Measurements from ENCODE around the gene PSME3.
"Not testable (repeated sequence)": the region's sequence is repeated elsewhere in the genome, so short reads cannot be mapped to it uniquely, and the experiment has no call there.

PSME3 gene

DNA sequence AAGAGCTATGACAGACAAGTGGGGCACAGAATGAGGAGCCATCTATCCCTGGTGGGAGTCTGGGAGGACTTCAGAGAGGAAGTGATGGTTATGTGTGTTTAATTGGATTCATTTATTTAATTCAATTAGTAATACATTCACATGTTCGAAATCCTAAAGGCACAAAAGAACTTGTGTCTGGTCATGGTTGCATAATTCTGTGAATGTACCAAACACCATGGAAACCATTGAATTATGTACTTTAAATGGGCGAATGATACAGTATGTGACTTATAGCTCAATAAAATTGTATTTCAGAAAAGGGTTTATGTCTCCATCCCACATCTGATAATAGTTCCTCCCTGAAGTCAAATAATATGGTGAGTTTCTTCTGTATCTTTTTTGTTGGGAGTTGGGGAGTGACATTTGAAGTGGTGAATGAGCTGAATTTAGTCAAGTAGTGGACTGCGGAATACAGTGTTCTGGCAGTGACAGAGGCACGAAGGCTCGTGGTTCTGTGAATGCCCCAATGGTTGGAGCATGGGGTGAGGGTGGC, 47.6 kb downstream of the PSME3 start:
- TF ChIP-seq, protein P1, sequence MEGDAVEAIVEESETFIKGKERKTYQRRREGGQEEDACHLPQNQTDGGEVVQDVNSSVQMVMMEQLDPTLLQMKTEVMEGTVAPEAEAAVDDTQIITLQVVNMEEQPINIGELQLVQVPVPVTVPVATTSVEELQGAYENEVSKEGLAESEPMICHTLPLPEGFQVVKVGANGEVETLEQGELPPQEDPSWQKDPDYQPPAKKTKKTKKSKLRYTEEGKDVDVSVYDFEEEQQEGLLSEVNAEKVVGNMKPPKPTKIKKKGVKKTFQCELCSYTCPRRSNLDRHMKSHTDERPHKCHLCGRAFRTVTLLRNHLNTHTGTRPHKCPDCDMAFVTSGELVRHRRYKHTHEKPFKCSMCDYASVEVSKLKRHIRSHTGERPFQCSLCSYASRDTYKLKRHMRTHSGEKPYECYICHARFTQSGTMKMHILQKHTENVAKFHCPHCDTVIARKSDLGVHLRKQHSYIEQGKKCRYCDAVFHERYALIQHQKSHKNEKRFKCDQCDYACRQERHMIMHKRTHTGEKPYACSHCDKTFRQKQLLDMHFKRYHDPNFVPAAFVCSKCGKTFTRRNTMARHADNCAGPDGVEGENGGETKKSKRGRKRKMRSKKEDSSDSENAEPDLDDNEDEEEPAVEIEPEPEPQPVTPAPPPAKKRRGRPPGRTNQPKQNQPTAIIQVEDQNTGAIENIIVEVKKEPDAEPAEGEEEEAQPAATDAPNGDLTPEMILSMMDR (IDR thresholded peaks at IDR 0.05): no peak

DNA sequence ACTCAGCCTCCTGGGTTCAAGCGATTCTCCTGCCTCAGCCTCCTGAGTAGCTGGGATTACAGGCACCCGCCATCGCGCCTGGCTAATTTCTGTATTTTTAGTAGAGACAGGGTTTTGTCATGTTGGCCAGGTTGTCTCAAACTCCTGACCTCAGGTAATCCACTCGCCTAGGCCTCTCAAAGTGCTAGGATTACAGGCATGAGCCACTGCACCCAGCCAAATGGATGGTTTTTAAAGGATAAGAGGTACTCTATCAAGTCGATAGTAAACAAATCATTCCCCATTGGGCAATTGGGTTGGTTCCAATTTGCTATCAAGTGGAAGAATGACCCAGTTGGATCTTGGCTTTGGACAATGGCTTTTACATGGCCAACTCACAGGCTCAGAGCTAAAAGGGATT, 48.5 kb downstream of the PSME3 start:
- not testable (repeated sequence) for H3K4me3 ChIP-seq; H3K27ac ChIP-seq; DNase-seq (ENCODE audit: low spot score)

More for the DNA sequence above, 47.6 kb downstream of the PSME3 start:
- Histone ChIP-seq H3K27ac (no peak overlapping the region), H3K4me3 (no peak overlapping the region)
- DNase-seq (ENCODE audit: low spot score): no peak

DNA sequence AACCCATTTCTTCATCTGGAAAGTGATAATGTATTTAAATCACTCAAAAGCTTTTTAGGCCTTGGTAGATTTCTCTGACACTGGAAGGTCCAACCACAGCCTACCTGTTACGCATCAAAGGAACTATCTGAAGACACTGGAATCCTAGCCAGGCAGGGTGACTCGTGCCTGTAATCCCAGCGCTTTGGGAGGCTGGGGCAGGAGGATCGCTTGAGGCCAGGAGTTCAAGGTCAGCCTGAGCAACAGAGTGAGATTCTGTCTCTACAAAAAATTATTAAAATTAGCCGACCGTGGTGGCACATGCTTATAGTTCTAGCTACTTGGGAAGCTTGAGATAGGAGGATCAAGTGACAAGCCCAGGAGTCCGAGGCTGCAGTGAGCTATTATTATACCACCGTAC, 49.0 kb downstream of the PSME3 start:
- Histone ChIP-seq H3K4me3 (no peak overlapping the region), H3K27ac (no peak overlapping the region)
- TF ChIP-seq, protein P1 (IDR thresholded peaks at IDR 0.05): no peak
- no peak for DNase-seq (ENCODE audit: low spot score)

DNA sequence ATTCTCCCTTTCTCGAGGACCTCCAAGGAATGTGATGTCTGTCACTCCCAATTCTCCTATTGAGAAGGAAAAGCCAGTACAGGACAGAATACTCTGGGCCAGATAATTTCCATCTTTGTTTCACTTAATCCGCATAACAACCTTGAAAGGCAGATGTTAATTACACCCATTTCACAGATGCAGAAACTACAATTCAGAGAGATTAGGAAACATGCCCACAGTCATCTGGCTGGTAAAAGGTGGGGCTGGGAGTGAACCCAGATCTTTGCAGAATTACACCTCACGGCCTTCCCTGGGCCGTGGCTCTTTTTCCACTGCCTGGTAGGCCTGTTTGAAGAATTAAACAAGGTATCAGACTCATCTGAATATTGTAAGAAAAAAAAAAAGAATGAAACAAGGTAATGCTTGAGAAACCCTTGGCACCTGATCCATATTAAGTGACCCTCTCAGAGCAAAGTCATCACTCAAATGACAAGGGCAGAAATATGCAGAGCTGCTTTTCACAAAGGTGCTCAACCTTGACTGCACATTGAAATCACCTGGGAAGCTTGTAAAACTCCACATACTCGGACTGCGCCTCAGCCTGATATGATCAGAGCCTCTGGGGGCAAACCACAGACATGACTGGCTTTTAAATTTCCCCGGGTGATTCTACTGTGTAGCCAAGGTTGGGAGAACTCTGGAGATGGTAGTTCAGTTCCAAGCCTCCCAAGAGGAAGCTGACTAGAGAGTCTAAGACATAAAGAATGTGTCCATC, 50.8 kb downstream of the PSME3 start:
- TF ChIP-seq, protein P1 (IDR thresholded peaks at IDR 0.05): no peak
- no peak for DNase-seq (ENCODE audit: low spot score)
- no peak overlapping the region for H3K4me3 ChIP-seq
- H3K27ac ChIP-seq: no peak overlapping the region

DNA sequence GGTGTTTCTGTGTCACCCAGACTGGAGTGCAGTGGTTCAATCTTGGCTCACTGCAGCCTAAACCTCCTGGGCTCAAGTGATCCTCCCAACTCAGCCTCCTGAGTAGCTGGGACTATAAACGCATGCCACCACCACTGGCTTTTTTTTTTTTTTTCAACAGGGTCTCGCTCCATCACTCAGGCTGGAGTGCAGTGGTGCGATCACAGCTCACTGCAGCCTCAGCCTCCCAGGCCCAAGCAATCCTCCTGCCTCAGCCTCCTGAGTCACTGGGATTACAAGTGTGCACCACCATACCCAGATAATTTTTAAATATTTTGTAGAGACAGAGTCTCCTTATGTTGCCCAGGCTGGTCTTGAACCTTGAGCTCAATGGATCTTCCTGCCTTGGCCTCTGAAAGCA, 52.6 kb downstream of the PSME3 start:
- not testable (repeated sequence) for H3K27ac ChIP-seq

DNA sequence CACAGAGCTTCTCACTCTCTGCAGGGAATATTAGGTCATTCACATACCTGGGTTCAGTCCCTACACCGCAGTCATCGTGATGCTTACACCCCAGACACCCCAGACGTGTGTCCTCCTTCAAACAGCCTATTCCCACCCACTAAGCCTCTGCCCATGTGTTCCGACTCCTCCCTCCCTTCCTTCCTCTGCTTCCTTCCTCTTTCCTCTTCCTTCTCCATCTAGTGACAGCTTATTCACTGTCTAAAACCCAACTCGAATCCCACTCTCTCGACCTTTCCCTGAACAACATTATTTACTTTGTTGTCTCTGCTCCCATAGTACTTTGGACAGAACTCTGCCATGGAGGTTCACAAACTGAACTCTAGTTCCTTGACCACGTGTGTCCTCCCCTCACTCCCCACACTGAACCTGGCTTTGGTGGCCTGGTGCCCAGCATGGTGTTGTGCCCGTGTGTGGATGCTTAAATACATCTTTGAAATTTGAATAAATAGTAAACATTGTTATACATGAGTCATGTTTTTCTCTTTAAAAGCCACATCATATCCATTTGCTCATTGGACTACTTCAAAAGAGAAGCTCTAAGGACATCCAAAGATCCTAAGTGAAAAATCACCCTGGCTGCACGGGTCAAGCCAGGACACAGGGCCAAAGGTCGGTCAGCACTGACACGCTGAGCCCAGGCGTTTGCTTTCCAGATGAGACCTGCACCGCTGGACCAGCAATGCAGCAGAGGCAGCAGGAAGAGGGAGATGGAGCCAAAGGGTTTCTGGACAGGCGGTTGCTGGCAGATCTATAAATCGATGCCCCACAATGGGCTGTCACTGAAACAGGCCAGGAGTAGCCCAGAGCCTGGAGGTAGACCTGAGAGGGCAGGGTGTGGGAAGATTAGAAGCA, 53.3 kb downstream of the PSME3 start:
- no peak overlapping the region for H3K4me3 ChIP-seq
- DNase-seq (ENCODE audit: low spot score): no peak

More for the DNA sequence above, 52.6 kb downstream of the PSME3 start:
- not testable (repeated sequence) for DNase-seq (ENCODE audit: low spot score); H3K4me3 ChIP-seq

DNA sequence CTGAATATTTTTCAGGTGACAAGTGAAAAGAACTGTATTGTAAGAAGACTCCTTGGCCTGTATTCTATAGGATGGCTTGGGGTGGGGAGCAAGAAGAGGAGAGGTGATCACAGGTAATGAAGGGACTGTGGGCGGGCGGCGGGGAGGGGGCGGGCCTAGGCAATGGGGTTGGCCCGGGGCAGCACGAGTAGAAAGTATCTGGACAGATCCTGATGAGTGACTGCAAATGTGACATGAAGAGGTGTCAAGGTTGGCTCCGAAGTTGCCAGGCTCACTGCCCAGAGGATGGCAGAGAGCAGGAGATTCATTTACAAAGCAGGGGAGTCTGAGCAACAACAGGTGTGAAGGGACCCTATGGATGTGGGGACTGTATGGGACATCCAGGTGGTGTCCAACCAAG, 56.6 kb downstream of the PSME3 start:
- no peak overlapping the region for H3K27ac ChIP-seq
- TF ChIP-seq, protein P1 (IDR thresholded peaks at IDR 0.05): no peak
- H3K4me3 ChIP-seq: no peak overlapping the region
- DNase-seq (ENCODE audit: low spot score): no peak

More for the DNA sequence above, 53.3 kb downstream of the PSME3 start:
- no peak overlapping the region for H3K27ac ChIP-seq
- TF ChIP-seq, protein P1 (IDR thresholded peaks at IDR 0.05): no peak

Measured in coronary artery (tissue), 2 donors.